ENCODE data around the gene NR4A1. TPM values are rescaled to one million over a fixed set of nuclear protein-coding genes. Genes with fewer than 3 reads are reported as not detected.

The NR4A1 gene
- total and polyA plus RNA-seq, 2 of the 13 experiments (the other 11 are each of a cell fraction or from before 2014, with no cell fraction given), result 5.7 to 15.2 TPM

DNA sequence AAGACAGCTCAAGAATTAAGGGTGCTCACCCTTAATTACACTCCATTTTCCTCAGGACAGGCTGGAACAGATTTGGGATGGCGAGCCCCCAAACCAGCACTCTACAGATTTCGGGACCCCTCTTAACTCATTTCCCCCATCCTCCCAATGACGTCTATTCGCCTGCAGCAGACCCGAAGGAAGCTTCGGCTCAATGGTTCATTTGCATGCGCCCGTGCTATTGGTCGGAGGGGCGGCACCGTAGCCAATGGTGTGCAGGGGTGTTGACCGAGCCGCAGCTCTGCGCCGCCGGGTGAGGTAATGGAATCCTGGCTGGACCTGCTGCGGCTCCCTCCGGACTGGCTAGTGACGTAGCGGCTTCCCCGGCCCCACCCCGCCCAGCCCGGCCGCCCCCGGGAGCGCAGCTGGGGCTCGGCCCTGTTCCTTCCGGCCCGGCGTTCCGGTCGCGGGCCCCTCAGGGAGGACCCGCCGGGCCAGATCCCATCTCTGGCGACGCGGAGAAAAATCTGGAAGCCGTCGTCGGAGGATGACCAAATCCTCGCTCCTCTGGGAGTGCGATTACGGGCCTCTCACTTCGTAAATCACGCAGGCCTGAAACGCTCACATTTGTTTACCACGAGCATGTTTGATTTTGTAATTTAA is 18.3 kb upstream of the NR4A1 start (continued):
- TF ChIP-seq GABPB1 (CRISPR knock-in tag; IDR thresholded peaks at IDR 0.05) (peak; percentile 86), WIZ (CRISPR knock-in tag; IDR thresholded peaks at IDR 0.05) (no peak), ZNF225 (CRISPR knock-in tag; IDR thresholded peaks at IDR 0.05) (no peak), BCL6 (CRISPR knock-in tag; IDR thresholded peaks at IDR 0.05) (no peak), FOXA1 (IDR thresholded peaks at IDR 0.05) (no peak), FOXA1 (CRISPR knock-in tag; IDR thresholded peaks at IDR 0.05) (peak; percentile 38), ZNF230 (CRISPR knock-in tag; IDR thresholded peaks at IDR 0.05) (no peak), MAZ (IDR thresholded peaks at IDR 0.05; ENCODE audit: borderline replicate concordance, low read depth, low read length) (no peak), MAZ (CRISPR knock-in tag; IDR thresholded peaks at IDR 0.05; ENCODE audit: low read depth) (peak; percentile 66), ARHGAP35 (CRISPR knock-in tag; IDR thresholded peaks at IDR 0.05; ENCODE audit: borderline replicate concordance) (no peak), HDAC1 (CRISPR knock-in tag; IDR thresholded peaks at IDR 0.05) (peak; percentile 69), SMAD1 (CRISPR knock-in tag; IDR thresholded peaks at IDR 0.05; ENCODE audit: borderline replicate concordance, low read depth) (0 out of 2 replicates have a peak, but pooled peaks have one; percentile 40), RBAK (CRISPR knock-in tag; IDR thresholded peaks at IDR 0.05) (no peak), RFX5 (IDR thresholded peaks at IDR 0.05; ENCODE audit: low read depth, low read length) (peak; percentile 68; the same call in 1 of the 2 replicates), NFYC (CRISPR knock-in tag; IDR thresholded peaks at IDR 0.05) (peak; percentile 83), GATAD1 (CRISPR knock-in tag; IDR thresholded peaks at IDR 0.05) (peak; percentile 11; the same call in 1 of the 2 replicates), ARNT2 (CRISPR knock-in tag; IDR thresholded peaks at IDR 0.05; ENCODE audit: low read depth) (0 out of 2 replicates have a peak, but pooled peaks have one; percentile 27), SRF (IDR thresholded peaks at IDR 0.05; ENCODE audit: low read depth, low read length) (no peak)
- TF ChIP-seq, protein P1, sequence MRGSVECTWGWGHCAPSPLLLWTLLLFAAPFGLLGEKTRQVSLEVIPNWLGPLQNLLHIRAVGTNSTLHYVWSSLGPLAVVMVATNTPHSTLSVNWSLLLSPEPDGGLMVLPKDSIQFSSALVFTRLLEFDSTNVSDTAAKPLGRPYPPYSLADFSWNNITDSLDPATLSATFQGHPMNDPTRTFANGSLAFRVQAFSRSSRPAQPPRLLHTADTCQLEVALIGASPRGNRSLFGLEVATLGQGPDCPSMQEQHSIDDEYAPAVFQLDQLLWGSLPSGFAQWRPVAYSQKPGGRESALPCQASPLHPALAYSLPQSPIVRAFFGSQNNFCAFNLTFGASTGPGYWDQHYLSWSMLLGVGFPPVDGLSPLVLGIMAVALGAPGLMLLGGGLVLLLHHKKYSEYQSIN (CRISPR knock-in tag; IDR thresholded peaks at IDR 0.05; ENCODE audit: borderline replicate concordance), result no peak
- TF ChIP-seq, protein P2, sequence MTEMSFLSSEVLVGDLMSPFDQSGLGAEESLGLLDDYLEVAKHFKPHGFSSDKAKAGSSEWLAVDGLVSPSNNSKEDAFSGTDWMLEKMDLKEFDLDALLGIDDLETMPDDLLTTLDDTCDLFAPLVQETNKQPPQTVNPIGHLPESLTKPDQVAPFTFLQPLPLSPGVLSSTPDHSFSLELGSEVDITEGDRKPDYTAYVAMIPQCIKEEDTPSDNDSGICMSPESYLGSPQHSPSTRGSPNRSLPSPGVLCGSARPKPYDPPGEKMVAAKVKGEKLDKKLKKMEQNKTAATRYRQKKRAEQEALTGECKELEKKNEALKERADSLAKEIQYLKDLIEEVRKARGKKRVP (CRISPR knock-in tag; IDR thresholded peaks at IDR 0.05), result no peak
- TF ChIP-seq, protein P3, sequence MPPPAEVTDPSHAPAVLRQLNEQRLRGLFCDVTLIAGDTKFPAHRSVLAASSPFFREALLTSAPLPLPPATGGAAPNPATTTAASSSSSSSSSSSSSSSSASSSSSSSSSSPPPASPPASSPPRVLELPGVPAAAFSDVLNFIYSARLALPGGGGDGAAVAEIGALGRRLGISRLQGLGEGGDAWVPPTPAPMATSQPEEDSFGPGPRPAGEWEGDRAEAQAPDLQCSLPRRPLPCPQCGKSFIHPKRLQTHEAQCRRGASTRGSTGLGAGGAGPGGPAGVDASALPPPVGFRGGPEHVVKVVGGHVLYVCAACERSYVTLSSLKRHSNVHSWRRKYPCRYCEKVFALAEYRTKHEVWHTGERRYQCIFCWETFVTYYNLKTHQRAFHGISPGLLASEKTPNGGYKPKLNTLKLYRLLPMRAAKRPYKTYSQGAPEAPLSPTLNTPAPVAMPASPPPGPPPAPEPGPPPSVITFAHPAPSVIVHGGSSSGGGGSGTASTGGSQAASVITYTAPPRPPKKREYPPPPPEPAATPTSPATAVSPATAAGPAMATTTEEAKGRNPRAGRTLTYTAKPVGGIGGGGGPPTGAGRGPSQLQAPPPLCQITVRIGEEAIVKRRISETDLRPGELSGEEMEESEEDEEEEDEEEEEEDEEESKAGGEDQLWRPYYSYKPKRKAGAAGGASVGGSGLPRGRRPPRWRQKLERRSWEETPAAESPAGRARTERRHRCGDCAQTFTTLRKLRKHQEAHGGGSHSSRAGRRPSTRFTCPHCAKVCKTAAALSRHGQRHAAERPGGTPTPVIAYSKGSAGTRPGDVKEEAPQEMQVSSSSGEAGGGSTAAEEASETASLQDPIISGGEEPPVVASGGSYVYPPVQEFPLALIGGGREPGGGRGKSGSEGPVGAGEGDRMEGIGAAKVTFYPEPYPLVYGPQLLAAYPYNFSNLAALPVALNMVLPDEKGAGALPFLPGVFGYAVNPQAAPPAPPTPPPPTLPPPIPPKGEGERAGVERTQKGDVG (CRISPR knock-in tag; IDR thresholded peaks at IDR 0.05; ENCODE audit: borderline replicate concordance), result no peak
- TF ChIP-seq, protein P4, sequence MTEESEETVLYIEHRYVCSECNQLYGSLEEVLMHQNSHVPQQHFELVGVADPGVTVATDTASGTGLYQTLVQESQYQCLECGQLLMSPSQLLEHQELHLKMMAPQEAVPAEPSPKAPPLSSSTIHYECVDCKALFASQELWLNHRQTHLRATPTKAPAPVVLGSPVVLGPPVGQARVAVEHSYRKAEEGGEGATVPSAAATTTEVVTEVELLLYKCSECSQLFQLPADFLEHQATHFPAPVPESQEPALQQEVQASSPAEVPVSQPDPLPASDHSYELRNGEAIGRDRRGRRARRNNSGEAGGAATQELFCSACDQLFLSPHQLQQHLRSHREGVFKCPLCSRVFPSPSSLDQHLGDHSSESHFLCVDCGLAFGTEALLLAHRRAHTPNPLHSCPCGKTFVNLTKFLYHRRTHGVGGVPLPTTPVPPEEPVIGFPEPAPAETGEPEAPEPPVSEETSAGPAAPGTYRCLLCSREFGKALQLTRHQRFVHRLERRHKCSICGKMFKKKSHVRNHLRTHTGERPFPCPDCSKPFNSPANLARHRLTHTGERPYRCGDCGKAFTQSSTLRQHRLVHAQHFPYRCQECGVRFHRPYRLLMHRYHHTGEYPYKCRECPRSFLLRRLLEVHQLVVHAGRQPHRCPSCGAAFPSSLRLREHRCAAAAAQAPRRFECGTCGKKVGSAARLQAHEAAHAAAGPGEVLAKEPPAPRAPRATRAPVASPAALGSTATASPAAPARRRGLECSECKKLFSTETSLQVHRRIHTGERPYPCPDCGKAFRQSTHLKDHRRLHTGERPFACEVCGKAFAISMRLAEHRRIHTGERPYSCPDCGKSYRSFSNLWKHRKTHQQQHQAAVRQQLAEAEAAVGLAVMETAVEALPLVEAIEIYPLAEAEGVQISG (CRISPR knock-in tag; IDR thresholded peaks at IDR 0.05), result peak; percentile 82
- TF ChIP-seq, protein P5, sequence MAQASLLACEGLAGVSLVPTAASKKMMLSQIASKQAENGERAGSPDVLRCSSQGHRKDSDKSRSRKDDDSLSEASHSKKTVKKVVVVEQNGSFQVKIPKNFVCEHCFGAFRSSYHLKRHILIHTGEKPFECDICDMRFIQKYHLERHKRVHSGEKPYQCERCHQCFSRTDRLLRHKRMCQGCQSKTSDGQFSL (CRISPR knock-in tag; IDR thresholded peaks at IDR 0.05), result no peak

Measured in HepG2 (cell line).